HepG2 (cell line): ENCODE data around the gene TACC3. TPM values are rescaled to one million over a fixed set of nuclear protein-coding genes. Genes with fewer than 3 reads are reported as not detected.

Experiments
- AGO2 ChIP-seq: fragments of 200-400 bp; formaldehyde crosslinking; optimal IDR thresholded peaks from 2 replicates; pipeline ENCODE3; 2017; ENCODE audit warnings: mild to moderate bottlenecking, low read depth, low read length, moderate library complexity
- ARNTL ChIP-seq: sonication (generic); formaldehyde crosslinking; IDR thresholded peaks from 2 replicates; pipeline ENCODE4 v1.4.0; 2020; ENCODE audit warnings: mild to moderate bottlenecking, missing genetic modification reagents
- ATF1 ChIP-seq: IDR thresholded peaks from 2 replicates; pipeline ENCODE4 v1.6.1; 2016; ENCODE audit warnings: mild to moderate bottlenecking, control low read depth
- DR1 ChIP-seq: sonication (generic); formaldehyde crosslinking; IDR thresholded peaks from 2 replicates; pipeline ENCODE4 v1.8.0; 2021; ENCODE audit warnings: mild to moderate bottlenecking, missing genetic modification reagents, inconsistent platforms
- GZF1 ChIP-seq: sonication (generic); formaldehyde crosslinking; IDR thresholded peaks from 2 replicates; pipeline ENCODE4 v1.5.1; 2020; ENCODE audit warnings: mild to moderate bottlenecking, missing genetic modification reagents
- HMG20A ChIP-seq: IDR thresholded peaks from 2 replicates; pipeline ENCODE4 v1.6.1; 2016; ENCODE audit warnings: borderline replicate concordance
- ISL2 ChIP-seq: sonication (generic); formaldehyde crosslinking; IDR thresholded peaks from 2 replicates; pipeline ENCODE4 v1.5.0; 2020; ENCODE audit warnings: missing genetic modification reagents
- KAT7 ChIP-seq: IDR thresholded peaks from 2 replicates; pipeline ENCODE4 v1.6.1; 2018; ENCODE audit warnings: borderline replicate concordance, missing compliant biosample characterization
- KDM5B ChIP-seq: sonication (generic); formaldehyde crosslinking; IDR thresholded peaks from 2 replicates; pipeline ENCODE4 v1.4.0; 2020; ENCODE audit warnings: missing genetic modification reagents, mild to moderate bottlenecking, borderline replicate concordance
- MAF1 ChIP-seq: sonication (generic); formaldehyde crosslinking; IDR thresholded peaks from 2 replicates; pipeline ENCODE4 v1.5.0; 2020; ENCODE audit warnings: missing genetic modification reagents, borderline replicate concordance
- MIER3 ChIP-seq: IDR thresholded peaks from 2 replicates; pipeline ENCODE4 v1.6.1; 2016; ENCODE audit warnings: missing compliant biosample characterization, borderline replicate concordance
- MTF2 ChIP-seq: sonication (generic); formaldehyde crosslinking; IDR thresholded peaks from 2 replicates; pipeline ENCODE4 v1.5.0; 2020; ENCODE audit warnings: missing genetic modification reagents, borderline replicate concordance
- NFE2L1 ChIP-seq: sonication (generic); formaldehyde crosslinking; IDR thresholded peaks from 2 replicates; pipeline ENCODE4 v1.4.0; 2020; ENCODE audit warnings: missing genetic modification reagents, mild to moderate bottlenecking, borderline replicate concordance
- NFIC ChIP-seq: IDR thresholded peaks from 2 replicates; pipeline ENCODE4 v1.6.1; 2012; ENCODE audit warnings: mild to moderate bottlenecking, low read length, inconsistent platforms
- PAWR ChIP-seq: sonication (generic); formaldehyde crosslinking; IDR thresholded peaks from 2 replicates; pipeline ENCODE4 v1.4.0; 2020; ENCODE audit warnings: missing genetic modification reagents, mild to moderate bottlenecking, borderline replicate concordance
- PHF5A ChIP-seq: IDR thresholded peaks from one replicate; pipeline ENCODE4 v1.6.1; 2018; ENCODE audit warnings: low read depth, missing genetic modification reagents; ENCODE audit not compliant: unreplicated experiment
- SALL1 ChIP-seq: sonication (generic); formaldehyde crosslinking; IDR thresholded peaks from 2 replicates; pipeline ENCODE4 v1.8.0; 2022; ENCODE audit warnings: mild to moderate bottlenecking, missing genetic modification reagents
- SOX13 ChIP-seq, 3 experiments: fragments of 450-650 bp in 1 of 3; sonication (generic) in 1 of 3; formaldehyde crosslinking in 1 of 3; IDR thresholded peaks in 2 of 3; conservative IDR thresholded peaks in 1 of 3; 2 replicates each; pipeline versions ENCODE4 v1.5.0 to v1.6.1; 2016 to 2020; ENCODE audit warnings: antibody characterized with exemption in 1 of 3, mild to moderate bottlenecking in 1 of 3, missing compliant biosample characterization in 1 of 3, missing genetic modification reagents in 1 of 3, moderate library complexity in 1 of 3
- SP140L ChIP-seq: sonication (generic); formaldehyde crosslinking; IDR thresholded peaks from 2 replicates; pipeline ENCODE4 v1.4.0; 2020; ENCODE audit warnings: missing genetic modification reagents, borderline replicate concordance
- SP2 ChIP-seq: sonication (generic); formaldehyde crosslinking; IDR thresholded peaks from 2 replicates; pipeline ENCODE4 v1.5.1; 2020; ENCODE audit warnings: mild to moderate bottlenecking, missing genetic modification reagents
- TMF1 ChIP-seq: sonication (generic); formaldehyde crosslinking; IDR thresholded peaks from 2 replicates; pipeline ENCODE4 v1.8.1; 2022; ENCODE audit warnings: low read depth, missing genetic modification reagents
- ZBTB3 ChIP-seq: sonication (generic); formaldehyde crosslinking; IDR thresholded peaks from 2 replicates; pipeline ENCODE4 v1.4.0; 2020; ENCODE audit warnings: low read depth, mild to moderate bottlenecking, moderate library complexity, missing genetic modification reagents, borderline replicate concordance
- ZNF230 ChIP-seq: sonication (generic); formaldehyde crosslinking; IDR thresholded peaks from 2 replicates; pipeline ENCODE4 v1.4.0; 2020; ENCODE audit warnings: mild to moderate bottlenecking, missing genetic modification reagents
- ZNF256 ChIP-seq: sonication (generic); formaldehyde crosslinking; conservative IDR thresholded peaks from 2 replicates; pipeline ENCODE4 v1.4.0; 2020; ENCODE audit warnings: missing genetic modification reagents
- ZNF33B ChIP-seq: sonication (generic); formaldehyde crosslinking; IDR thresholded peaks from 2 replicates; pipeline ENCODE4 v1.5.1; 2020; ENCODE audit warnings: mild to moderate bottlenecking, missing genetic modification reagents
- ZNF776 ChIP-seq: sonication (generic); formaldehyde crosslinking; IDR thresholded peaks from 2 replicates; pipeline ENCODE4 v1.4.0; 2020; ENCODE audit warnings: mild to moderate bottlenecking, missing genetic modification reagents
- ZNF800 ChIP-seq: sonication (generic); formaldehyde crosslinking; IDR thresholded peaks from 2 replicates; pipeline ENCODE4 v1.4.0; 2020; ENCODE audit warnings: missing genetic modification reagents
- ZNF850 ChIP-seq: sonication (generic); formaldehyde crosslinking; conservative IDR thresholded peaks from 2 replicates; pipeline ENCODE4 v1.9.0; 2021; ENCODE audit warnings: mild to moderate bottlenecking, missing genetic modification reagents
- ZSCAN20 ChIP-seq: sonication (generic); formaldehyde crosslinking; IDR thresholded peaks from 2 replicates; pipeline ENCODE4 v1.4.0; 2020; ENCODE audit warnings: missing genetic modification reagents, mild to moderate bottlenecking, borderline replicate concordance
- polyA plus RNA-seq, 8 experiments: library from polyadenylated mRNA; depleted of rRNA in 3 of 8; stranded (reverse) in 7 of 8; unstranded in 1 of 8; fragments of >200 nt; fragmentation: Illumina TruSeq in 4 of 8; extraction: Trizol in 4 of 8; gene quantifications; 2 replicates each; pipeline versions ENCODE4 v1.2.1 to v1.2.3, GENCODE V29; 2011 to 2016; ENCODE audit warnings: low read depth in 4 of 8, missing spikeins in 1 of 8, mixed read lengths in 1 of 8; ENCODE audit not compliant: insufficient read depth in 1 of 8
- total RNA-seq, 5 experiments: library from RNA; depleted of rRNA; stranded (reverse); fragments of >200 nt; fragmentation: Illumina TruSeq; extraction: Trizol; gene quantifications; 2 replicates each; pipeline ENCODE4 v1.2.3, GENCODE V29; 2016; ENCODE audit warnings: low read depth in 1 of 5
- TF ChIP-seq, protein P1 (sequence below): IDR thresholded peaks from 2 replicates; pipeline ENCODE4 v1.6.1; 2016; ENCODE audit warnings: missing compliant biosample characterization, missing genetic modification reagents, borderline replicate concordance

Gene TACC3
- total and polyA plus RNA-seq, 2 of the 13 experiments (the other 11 are each of a cell fraction or from before 2014, with no cell fraction given): 20.3 to 21.2 TPM

- TF ChIP-seq, protein P1, sequence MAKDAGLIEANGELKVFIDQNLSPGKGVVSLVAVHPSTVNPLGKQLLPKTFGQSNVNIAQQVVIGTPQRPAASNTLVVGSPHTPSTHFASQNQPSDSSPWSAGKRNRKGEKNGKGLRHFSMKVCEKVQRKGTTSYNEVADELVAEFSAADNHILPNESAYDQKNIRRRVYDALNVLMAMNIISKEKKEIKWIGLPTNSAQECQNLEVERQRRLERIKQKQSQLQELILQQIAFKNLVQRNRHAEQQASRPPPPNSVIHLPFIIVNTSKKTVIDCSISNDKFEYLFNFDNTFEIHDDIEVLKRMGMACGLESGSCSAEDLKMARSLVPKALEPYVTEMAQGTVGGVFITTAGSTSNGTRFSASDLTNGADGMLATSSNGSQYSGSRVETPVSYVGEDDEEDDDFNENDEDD: no peak; the same call in 1 of the 2 replicates
- TF ChIP-seq ZNF230 (CRISPR knock-in tag) (no peak), ZBTB3 (CRISPR knock-in tag) (no peak), ZNF850 (CRISPR knock-in tag) (no peak), MTF2 (no peak), SALL1 (CRISPR knock-in tag) (0 out of 2 replicates have a peak, but pooled peaks have one; percentile 7), ZNF33B (CRISPR knock-in tag) (no peak), ZNF800 (no peak), KDM5B (CRISPR knock-in tag) (peak; percentile 73; the same call in 1 of the 2 replicates), MAF1 (CRISPR knock-in tag) (no peak), MIER3 (CRISPR knock-in tag) (no peak), SP140L (CRISPR knock-in tag) (no peak), GZF1 (CRISPR knock-in tag) (no peak), SP2 (CRISPR knock-in tag) (no peak), DR1 (CRISPR knock-in tag) (no peak), HMG20A (CRISPR knock-in tag) (no peak), PAWR (CRISPR knock-in tag) (no peak), TMF1 (CRISPR knock-in tag) (no peak), ISL2 (CRISPR knock-in tag) (no peak), ZNF256 (peak; percentile 33; the same call in 1 of the 2 replicates), ARNTL (no peak), PHF5A (CRISPR knock-in tag) (no peak), KAT7 (CRISPR knock-in tag) (no peak), ATF1 (CRISPR knock-in tag) (no peak), SOX13 (IDR thresholded peaks at IDR 0.05) (no peak), SOX13 (CRISPR knock-in tag; conservative IDR thresholded peaks at IDR 0.05 in 1 of 2, IDR thresholded peaks at IDR 0.05 in 1 of 2) (no peak), NFIC (no peak), AGO2 (peak; percentile 74), ZSCAN20 (CRISPR knock-in tag) (no peak), NFE2L1 (CRISPR knock-in tag) (no peak), ZNF776 (CRISPR knock-in tag) (peak; percentile 62; the same call in 1 of the 2 replicates)
Measured at GRCh38 chr4:1762264-1763010, 41.1 kb downstream of the TACC3 start (continued).
